ENCODE data around the gene MYO5B.

MYO5B gene

GRCh38 chr18:50152900-50153299, 42.0 kb downstream of the MYO5B start:
- DNase-seq (ENCODE audit: low read depth in 1 of 2, low spot score in 1 of 2), result no peak

DNA sequence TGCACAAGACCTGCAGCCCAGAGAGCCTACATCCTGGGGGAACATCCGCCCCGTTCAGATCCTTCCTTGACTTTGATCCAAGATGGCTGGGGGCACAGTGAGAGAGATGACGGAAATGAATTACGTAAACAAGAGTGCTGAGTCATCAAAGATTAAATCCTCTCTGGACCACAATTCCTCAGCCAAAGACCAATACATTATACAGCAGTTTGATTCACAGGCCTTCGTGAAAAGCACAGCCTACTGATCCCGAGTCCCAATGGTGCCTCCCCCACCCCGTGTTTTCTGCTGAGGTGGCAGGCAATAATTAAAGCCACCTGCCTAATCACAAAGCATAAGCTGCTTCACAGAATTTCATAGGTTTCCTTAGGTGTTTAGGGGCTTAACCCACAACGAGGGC, 43.0 kb downstream of the MYO5B start:
- DNase-seq (ENCODE audit: low read depth in 1 of 2, low spot score in 1 of 2), result no peak

DNA sequence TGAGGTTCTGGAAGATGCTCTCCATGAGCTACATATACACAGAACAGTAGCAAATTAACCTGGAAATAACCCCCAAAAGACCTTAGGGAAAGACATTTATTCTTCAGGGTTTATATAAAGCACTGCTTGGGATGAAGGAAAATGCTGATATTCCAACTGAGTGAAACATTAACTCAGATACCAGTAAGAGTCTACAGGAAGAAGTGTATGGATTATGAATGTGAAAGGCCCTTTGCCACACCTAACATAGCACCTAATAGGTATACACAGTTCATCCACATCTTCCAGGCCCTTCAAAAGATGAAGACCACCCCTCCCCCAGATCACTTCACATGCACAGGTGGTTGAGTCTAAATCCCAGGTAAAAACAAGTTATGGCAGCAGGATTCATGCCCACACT, 50.4 kb downstream of the MYO5B start:
- no peak for DNase-seq (ENCODE audit: low read depth in 1 of 2, low spot score in 1 of 2)

DNA sequence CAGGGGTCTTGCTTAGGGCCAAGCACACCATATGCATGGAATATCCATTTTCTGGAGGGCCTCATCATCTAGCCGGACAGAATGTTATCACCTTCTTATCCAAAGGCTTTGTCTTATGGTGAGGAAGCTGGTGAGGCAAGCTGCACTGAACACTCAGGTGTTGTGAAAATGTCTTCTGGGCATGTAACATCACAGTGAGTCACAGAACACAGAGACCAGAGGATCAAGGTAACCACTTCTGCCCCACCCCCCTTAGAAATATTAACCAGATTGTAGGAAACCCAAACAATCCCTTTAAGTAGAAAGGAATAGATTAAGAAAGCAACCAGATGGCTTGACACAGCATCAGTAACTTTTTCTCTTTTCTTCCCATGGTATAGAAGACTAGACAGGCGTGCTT, 51.1 kb downstream of the MYO5B start:
- no peak for DNase-seq (ENCODE audit: low read depth in 1 of 2, low spot score in 1 of 2)

DNA sequence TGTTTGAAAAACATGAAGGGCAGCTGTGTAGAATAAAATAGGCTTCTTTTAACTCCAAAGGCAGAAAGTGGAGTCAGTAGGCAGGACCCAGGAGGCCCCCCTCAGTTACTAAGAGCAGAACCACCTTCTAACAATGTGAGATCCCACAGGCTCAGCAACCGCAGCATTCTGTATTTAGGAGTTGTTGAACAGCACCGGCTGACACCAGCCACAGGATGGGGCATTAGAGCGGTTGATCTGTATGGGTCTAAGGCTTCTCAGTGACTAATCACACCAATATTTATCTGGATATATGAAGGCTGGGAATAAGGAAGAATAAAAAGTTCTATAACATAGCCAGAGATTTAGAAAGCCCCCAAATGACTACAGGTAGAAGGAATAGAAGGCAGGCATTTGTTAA, 51.7 kb downstream of the MYO5B start:
- DNase-seq (ENCODE audit: low read depth in 1 of 2, low spot score in 1 of 2), result no peak

- DNase-seq (ENCODE audit: low read depth in 1 of 2, low spot score in 1 of 2), result no peak
Measured at GRCh38 chr18:50142441-50143120, 52.4 kb downstream of the MYO5B start.

DNA sequence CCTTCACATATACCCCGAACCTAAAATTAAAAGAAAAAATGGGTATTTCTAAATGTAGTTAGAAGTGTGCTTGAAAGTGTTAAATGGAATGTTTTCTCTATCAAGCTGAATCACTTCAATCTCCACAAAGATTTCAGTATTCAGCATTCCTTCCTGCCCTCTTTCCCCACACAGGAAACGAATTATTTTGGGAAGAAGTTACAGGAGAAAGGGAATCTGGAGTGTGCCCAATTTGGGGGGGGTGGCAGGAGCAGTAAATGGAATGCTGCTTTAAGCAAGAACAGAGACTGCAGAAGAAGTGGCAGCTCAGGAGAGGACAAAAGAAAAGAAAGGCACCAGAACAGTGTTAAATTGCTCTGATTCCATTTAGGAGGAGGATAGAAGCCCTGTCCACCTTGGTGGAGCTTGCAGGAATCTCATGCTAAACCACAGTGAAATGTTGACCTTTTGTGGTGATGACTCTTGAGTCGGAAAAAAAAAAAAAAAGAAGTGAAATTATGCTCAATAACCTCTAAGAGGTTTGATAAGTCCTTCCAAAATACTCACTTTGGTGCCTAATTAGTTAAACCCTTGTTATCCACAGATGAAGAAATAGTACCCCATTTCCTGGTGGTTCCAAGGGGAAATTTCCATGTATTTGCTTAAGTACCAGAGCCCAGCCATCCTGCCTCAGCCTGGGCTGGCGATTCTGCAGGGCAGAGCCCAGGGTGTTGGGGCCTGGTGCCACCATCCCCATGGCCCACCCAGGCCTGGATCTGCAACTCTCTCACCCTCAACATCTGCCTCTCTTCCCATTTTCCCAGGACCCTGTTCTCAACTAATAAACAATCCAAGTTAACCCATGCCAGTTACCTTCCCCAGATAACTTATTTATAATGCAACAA, 56.5 kb downstream of the MYO5B start:
- DNase-seq (ENCODE audit: low read depth in 1 of 2, low spot score in 1 of 2), result no peak

- DNase-seq (ENCODE audit: low read depth in 1 of 2, low spot score in 1 of 2), result no peak
Measured at GRCh38 chr18:50135903-50136302, 59.0 kb downstream of the MYO5B start.

- no peak for DNase-seq (ENCODE audit: low read depth in 1 of 2, low spot score in 1 of 2)
Measured at GRCh38 chr18:50133526-50133925, 61.4 kb downstream of the MYO5B start.

DNA sequence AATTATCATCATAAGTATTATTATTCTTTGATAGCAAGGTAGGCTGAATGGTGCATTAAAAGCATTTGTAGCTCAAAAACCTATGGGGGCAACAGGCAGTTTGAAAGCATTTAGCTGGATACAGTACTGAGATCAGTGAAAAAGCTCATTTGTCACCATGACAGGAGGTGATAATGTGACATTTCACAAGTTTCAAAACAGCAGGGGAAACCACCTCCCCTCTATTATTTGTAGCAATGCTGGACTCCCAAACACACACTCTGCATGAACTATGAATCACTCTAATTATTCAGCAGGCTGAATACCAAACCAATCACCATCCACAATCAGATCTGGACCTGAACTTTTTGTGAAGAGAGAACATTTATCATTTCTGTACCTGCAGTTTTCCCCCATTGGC, 63.4 kb downstream of the MYO5B start:
- no peak for DNase-seq (ENCODE audit: low read depth in 1 of 2, low spot score in 1 of 2)

GRCh38 chr18:50128506-50129271, 66.3 kb downstream of the MYO5B start:
- DNase-seq (ENCODE audit: low read depth in 1 of 2, low spot score in 1 of 2), result no peak

DNA sequence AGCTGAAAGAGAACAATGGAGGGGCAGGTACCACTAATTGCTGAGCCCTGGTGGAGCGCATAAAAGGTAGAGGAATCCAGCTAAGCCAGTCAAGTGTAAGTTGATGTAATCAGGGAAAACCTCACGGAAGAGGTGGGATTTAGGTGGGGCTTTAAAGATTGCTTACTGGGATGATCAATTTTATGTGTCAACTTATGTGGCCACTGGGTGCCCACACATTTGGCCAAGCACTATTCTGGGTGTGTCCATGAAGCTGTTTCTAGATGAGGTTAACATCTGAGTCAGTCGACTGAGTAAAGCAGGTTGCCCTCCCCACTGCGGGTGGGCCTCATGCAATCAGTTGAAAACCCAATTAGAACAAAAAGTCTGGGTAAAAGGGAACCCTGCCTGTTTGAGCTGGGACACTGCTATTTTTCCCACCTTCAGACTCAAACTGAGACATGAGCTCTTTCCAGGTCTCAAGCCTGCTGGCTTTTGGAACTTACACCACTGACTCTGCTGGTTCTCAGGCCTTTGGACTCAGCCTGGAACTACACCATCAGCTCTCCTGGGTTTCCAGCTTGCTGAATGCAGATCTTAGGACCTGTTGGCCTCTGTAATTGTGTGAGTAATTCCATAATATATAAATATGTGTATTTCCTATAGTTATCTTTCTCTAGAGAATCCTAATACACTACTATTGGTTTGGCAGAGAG, 67.3 kb downstream of the MYO5B start:
- no peak for DNase-seq (ENCODE audit: low read depth in 1 of 2, low spot score in 1 of 2)

DNA sequence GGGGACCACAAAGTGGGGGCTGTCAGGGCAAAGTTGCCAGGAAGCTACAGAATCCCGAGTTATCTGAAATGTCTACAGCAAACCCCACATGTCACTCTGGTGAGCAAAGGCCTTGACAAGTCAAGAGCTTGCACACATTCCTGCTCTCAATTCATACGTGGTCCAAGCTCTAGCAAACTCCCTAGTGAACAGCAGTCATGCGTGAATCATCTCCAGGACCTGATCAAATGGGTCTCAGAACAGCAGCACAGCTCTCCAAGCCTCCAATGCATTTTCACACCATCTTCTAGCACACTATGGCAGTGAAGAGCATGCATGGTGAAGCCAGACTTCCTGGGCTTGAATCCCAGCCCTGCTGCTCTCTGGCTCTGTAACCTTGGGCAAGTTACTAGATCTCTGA, 68.5 kb downstream of the MYO5B start:
- DNase-seq (ENCODE audit: low read depth in 1 of 2, low spot score in 1 of 2), result no peak

DNA sequence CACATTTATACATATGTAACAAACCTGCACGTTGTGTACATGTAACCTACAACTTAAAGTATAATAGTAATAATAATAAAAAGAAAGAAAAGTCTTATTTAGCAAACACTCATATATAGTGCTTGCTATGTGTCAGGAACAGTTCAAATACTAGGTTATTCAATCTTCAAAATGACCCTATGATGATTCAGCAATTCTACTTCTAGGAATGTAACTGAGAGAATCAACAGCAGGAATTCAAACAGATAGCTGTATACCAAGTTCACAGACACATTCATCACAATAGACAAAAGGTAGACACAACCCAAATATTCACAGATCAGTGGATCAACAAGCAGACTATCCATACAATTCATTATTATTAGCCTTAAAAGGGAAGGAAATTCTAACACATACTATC, 69.5 kb downstream of the MYO5B start:
- no peak for DNase-seq (ENCODE audit: low read depth in 1 of 2, low spot score in 1 of 2)

- DNase-seq (ENCODE audit: low read depth in 1 of 2, low spot score in 1 of 2), result no peak
Measured at GRCh38 chr18:50119296-50119695, 75.7 kb downstream of the MYO5B start.

DNA sequence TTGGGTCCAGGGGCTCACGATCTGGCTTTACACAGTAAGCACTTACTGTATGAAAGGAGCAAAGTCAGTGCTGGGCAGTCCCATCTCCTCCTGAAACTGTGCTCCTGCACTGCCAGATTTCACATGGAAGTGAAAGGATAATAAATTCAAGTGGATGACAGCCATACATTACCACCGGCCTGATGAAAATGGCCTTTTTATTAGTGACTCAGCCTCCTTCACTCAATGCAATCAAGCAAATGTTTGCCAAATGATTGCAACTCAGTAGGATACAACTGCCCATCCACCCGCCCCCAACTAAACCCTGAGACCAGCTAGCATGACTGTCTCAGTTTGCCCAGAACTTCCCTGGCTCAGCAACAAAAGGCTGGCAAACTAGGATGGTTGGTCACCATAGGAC, 77.1 kb downstream of the MYO5B start:
- DNase-seq (ENCODE audit: low read depth in 1 of 2, low spot score in 1 of 2), result no peak

DNA sequence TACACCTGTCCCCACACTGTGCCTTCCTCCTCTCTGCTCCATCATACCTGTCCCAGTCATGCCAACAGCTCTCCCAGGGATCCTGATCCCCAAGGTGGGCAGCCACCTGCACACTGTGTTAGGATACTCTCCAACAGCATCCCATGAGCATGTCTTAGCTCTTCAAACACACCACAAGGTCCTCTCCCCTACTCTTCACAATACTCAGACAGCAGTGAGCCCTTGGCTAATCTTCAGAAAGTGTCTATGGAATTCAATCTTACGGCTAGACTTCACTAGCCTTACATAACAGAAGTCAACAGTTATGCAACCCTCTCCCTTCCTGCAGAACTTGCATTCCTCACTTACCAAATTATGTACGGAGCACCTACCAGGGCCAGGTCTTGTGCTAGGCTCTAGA, 79.9 kb downstream of the MYO5B start:
- no peak for DNase-seq (ENCODE audit: low read depth in 1 of 2, low spot score in 1 of 2)

- no peak for DNase-seq (ENCODE audit: low read depth in 1 of 2, low spot score in 1 of 2)
Measured at GRCh38 chr18:50114448-50114847, 80.5 kb downstream of the MYO5B start.

GRCh38 chr18:50113726-50114125, 81.2 kb downstream of the MYO5B start:
- no peak for DNase-seq (ENCODE audit: low read depth in 1 of 2, low spot score in 1 of 2)

GRCh38 chr18:50111398-50111797, 83.5 kb downstream of the MYO5B start:
- no peak for DNase-seq (ENCODE audit: low read depth in 1 of 2, low spot score in 1 of 2)

DNA sequence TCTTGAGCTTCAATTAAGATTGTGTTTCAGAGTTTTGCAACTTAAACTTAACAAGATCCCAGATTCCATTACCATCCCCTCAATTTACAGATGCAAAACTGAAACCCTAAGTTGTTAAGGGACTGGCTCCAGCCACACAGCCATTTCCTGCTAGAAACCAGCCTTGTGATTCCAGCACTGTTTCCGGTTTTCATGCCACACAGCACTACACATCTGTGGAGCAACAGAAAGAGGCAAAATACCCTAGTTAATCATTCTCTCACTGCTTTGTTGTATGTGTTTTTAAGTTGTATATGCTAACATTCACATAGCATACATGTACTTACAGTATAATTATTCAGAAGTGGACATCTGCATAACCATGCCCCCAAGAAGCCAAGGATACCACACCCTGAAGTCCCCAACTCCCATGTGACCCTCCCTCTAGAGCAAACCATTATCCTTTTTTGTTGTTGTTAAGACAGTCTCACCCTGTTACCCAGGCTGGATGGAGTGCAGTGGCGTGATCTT, 87.4 kb downstream of the MYO5B start:
- no peak for DNase-seq (ENCODE audit: low read depth in 1 of 2, low spot score in 1 of 2)

Data from activated T-helper 1 cell treated with anti-CD3 and anti-CD28 coated beads, Interleukin-2, amount 50 U/mL, for 16 hours (primary cell).